Glutamatergic neuron (in vitro differentiated cells): ENCODE results near the gene KRTAP22-1. TPM values are rescaled to one million over a fixed set of nuclear protein-coding genes. Genes with fewer than 3 reads are reported as not detected.

Experiments used
- DNase-seq: peaks from one replicate; pipeline ENCODE4 v3.0.0; 2022
- H3K27ac Mint-ChIP-seq: one replicate; pipeline ENCODE4 v1.8.0; 2020; ENCODE audit warnings: mild to moderate bottlenecking, mixed read lengths, inconsistent platforms; ENCODE audit not compliant: unreplicated experiment
- H3K27me3 Mint-ChIP-seq: one replicate; pipeline ENCODE4 v1.8.0; 2020; ENCODE audit warnings: mild to moderate bottlenecking, moderate library complexity, mixed read lengths, inconsistent platforms; ENCODE audit not compliant: unreplicated experiment
- H3K36me3 Mint-ChIP-seq: one replicate; pipeline ENCODE4 v1.8.0; 2020; ENCODE audit warnings: mild to moderate bottlenecking, mixed read lengths, inconsistent platforms; ENCODE audit not compliant: unreplicated experiment
- H3K4me1 Mint-ChIP-seq: one replicate; pipeline ENCODE4 v1.8.0; 2020; ENCODE audit warnings: mild to moderate bottlenecking, low read depth, mixed read lengths, inconsistent platforms; ENCODE audit not compliant: unreplicated experiment
- H3K4me3 Mint-ChIP-seq: one replicate; pipeline ENCODE4 v1.8.0; 2020; ENCODE audit warnings: mild to moderate bottlenecking, mixed read lengths, inconsistent platforms; ENCODE audit not compliant: unreplicated experiment
- H3K9me3 Mint-ChIP-seq: one replicate; pipeline ENCODE4 v1.8.0; 2020; ENCODE audit warnings: mild to moderate bottlenecking, moderate library complexity, mixed read lengths, inconsistent platforms; ENCODE audit not compliant: unreplicated experiment
- long read RNA-seq: library from polyadenylated mRNA; unstranded; transcript quantifications from one replicate; pipeline ENCODE4 v2.0.0, GENCODE V29; 2020; ENCODE audit not compliant: unreplicated experiment
- total RNA-seq: library from RNA; stranded (reverse); fragmentation: NEBNext Ultra II Directional; extraction: Animal tissue kit (Norgen Biotek cat#: 25700); gene quantifications from one replicate; pipeline ENCODE4 v1.2.1, GENCODE V29; 2021; ENCODE audit not compliant: unreplicated experiment
- TF ChIP-seq, protein P1 (sequence below): fragments of 200-600 bp; sonication (generic); IDR thresholded peaks from one replicate; pipeline ENCODE4 v1.5.0; 2021; ENCODE audit not compliant: partially characterized antibody, unreplicated experiment

The KRTAP22-1 gene
- not detected for total RNA-seq
- long read RNA-seq: 0 reads

DNA sequence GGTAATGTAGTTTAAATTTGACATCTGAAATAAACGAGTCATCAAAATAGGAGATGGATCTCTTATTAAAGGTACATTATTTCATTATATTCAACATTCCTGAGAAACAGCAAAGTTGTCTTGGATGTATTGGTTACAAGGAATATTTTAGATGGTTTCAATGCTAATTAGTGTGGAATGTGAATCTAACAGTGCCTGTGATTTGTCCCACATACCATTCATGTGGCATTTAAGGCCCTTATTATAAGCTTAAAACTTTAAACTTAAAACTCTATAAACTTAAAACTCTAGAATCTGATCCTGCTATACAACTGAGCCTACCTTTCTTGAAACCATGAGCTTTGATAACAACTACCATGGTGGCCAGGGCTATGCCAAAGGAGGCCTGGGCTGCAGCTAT, at the start of gene KRTAP22-1:
KRTAP22-1 (plus strand) TSS at position 301 of the 400 bp plus-strand sequence.
- Mint-ChIP-seq H3K27ac (no peak within 1 kb of the TSS), H3K27me3 (no peaks in the 10 kb centered on the region), H3K36me3 (no peaks in the 10 kb centered on the region), H3K9me3 (no peaks in the 10 kb centered on the region), H3K4me1 (no peaks in the 10 kb centered on the region), H3K4me3 (no peak within 1 kb of the TSS)
- no peak for DNase-seq
- TF ChIP-seq, protein P1, sequence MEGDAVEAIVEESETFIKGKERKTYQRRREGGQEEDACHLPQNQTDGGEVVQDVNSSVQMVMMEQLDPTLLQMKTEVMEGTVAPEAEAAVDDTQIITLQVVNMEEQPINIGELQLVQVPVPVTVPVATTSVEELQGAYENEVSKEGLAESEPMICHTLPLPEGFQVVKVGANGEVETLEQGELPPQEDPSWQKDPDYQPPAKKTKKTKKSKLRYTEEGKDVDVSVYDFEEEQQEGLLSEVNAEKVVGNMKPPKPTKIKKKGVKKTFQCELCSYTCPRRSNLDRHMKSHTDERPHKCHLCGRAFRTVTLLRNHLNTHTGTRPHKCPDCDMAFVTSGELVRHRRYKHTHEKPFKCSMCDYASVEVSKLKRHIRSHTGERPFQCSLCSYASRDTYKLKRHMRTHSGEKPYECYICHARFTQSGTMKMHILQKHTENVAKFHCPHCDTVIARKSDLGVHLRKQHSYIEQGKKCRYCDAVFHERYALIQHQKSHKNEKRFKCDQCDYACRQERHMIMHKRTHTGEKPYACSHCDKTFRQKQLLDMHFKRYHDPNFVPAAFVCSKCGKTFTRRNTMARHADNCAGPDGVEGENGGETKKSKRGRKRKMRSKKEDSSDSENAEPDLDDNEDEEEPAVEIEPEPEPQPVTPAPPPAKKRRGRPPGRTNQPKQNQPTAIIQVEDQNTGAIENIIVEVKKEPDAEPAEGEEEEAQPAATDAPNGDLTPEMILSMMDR: no peak

DNA sequence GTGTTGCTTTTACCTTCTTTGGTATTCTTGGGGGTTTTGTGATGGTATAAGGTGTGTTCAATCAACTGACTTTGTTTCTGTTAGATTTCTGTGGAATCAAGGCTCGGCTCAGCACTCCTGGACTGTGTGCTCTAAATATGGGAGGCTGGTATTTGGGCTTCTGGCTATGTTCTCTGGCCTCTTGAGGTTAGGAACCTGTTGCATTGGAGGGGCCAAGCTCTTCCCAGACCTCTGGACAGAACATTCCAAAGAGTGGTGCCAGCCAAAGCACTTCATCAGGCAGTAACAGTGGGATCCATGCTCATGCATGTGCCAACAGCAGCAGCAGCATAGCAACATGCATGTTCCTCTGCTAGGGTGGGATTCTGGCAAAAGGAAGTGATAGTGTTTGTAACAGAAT, 48.1 kb upstream of the KRTAP22-1 start:
- Mint-ChIP-seq H3K27me3 (no peaks in the 10 kb centered on the region), H3K9me3 (no peaks in the 10 kb centered on the region), H3K4me1 (no peaks in the 10 kb centered on the region), H3K4me3 (no peak overlapping the region), H3K36me3 (no peaks in the 10 kb centered on the region), H3K27ac (no peak overlapping the region)
- no peak for DNase-seq
- TF ChIP-seq, protein P1: no peak

DNA sequence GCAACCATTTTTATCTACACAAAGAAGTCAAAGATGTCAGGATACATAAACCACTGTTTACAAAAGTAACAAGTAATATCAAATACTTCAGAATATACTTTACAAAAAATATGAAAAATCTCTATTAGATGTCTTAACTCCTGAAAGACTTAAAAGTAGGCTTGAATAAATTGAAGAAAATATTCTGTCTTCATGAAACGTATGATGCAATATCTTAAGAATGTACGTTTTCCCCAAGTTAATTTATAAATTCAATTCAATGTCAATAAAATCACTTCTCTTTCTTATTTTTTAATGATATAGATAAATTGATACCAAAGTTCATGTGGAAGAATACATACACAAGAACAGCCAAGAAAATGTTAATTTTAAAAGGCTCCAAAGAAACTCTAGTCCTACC, 45.8 kb upstream of the KRTAP22-1 start:
- no peaks in the 10 kb centered on the region for H3K27me3 Mint-ChIP-seq
- H3K36me3 Mint-ChIP-seq: no peaks in the 10 kb centered on the region
- H3K4me1 Mint-ChIP-seq: no peaks in the 10 kb centered on the region
- H3K27ac Mint-ChIP-seq: no peak overlapping the region
- DNase-seq: no peak
- H3K4me3 Mint-ChIP-seq: no peak overlapping the region
- no peaks in the 10 kb centered on the region for H3K9me3 Mint-ChIP-seq
- TF ChIP-seq, protein P1: no peak

DNA sequence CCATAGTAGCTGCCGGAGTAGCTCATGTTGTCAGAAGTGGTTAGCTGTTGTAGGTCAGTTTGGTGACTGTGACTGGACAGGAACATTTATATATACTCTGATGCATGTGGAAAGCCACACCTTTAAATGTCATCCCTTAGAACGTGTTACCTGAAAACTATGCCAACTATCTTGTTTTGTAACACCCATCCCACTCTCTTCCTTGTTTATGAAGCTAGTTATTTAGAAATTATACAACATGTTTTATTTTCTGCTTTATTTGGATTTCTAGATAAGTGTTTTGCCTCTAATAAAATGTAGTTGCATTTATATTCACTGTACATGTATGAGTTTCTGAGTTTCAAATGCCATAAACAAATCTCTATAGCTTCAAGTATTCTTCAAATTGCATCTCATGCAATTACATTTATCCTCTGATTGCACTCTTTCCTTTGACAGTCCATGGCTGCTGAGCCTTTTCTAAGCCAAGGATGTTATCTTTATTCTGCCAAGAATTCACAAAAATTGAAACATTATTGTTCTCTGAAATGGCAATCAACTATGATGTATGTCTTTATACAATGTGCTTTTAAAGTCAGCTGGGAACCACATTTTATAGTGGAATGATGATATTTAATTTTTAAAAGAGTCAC, 39.5 kb upstream of the KRTAP22-1 start, which contains the start of gene KRTAP19-7:
KRTAP19-7 (minus strand) TSS at position 51 of the 632 bp plus-strand sequence; CDS start at position 26, 25 bp downstream.
- Mint-ChIP-seq H3K4me3 (no peak within 1 kb of the TSS), H3K36me3 (no peaks in the 10 kb centered on the region), H3K4me1 (no peaks in the 10 kb centered on the region), H3K9me3 (no peaks in the 10 kb centered on the region), H3K27me3 (no peaks in the 10 kb centered on the region), H3K27ac (no peak within 1 kb of the TSS)
- no peak for DNase-seq
- TF ChIP-seq, protein P1: no peak

DNA sequence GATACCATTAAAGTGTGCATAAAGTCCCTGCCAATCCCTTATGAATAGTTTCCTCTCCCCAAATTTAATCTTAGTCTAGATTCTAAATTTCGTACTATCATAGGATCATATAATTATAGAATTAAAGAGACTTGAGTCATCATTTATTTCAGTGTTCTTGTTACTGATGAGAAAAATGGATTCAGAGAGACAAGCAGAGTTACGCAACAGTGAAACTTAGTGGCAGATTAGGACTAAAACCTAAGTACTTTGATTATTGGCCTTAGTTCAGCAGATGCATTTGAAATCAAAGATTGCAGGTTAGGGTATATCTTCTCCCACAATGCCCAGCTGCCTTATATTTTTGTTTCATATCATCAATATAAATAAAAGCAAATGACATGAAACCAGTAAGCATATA, 38.9 kb upstream of the KRTAP22-1 start:
- H3K4me1 Mint-ChIP-seq: no peaks in the 10 kb centered on the region
- TF ChIP-seq, protein P1: no peak
- H3K9me3 Mint-ChIP-seq: no peaks in the 10 kb centered on the region
- no peaks in the 10 kb centered on the region for H3K36me3 Mint-ChIP-seq
- DNase-seq: no peak
- H3K27ac Mint-ChIP-seq: no peak overlapping the region
- no peaks in the 10 kb centered on the region for H3K27me3 Mint-ChIP-seq
- H3K4me3 Mint-ChIP-seq: no peak overlapping the region
